ENCODE data around the gene ASAH2.

- TF ChIP-seq RAD21 (CRISPR knock-in tag; IDR thresholded peaks at IDR 0.05) (no peak), TRIM24 (CRISPR knock-in tag; IDR thresholded peaks at IDR 0.05) (no peak), HCFC1 (IDR thresholded peaks at IDR 0.05; ENCODE audit: low read depth, low read length) (no peak), MED1 (CRISPR knock-in tag; IDR thresholded peaks at IDR 0.05) (no peak), CTCF (CRISPR knock-in tag; IDR thresholded peaks at IDR 0.05) (no peak), EP300 (IDR thresholded peaks at IDR 0.05; ENCODE audit: low read depth in 2 of 2, low read length in 2 of 2) (no peak), EP300 (CRISPR knock-in tag; IDR thresholded peaks at IDR 0.05; ENCODE audit: borderline replicate concordance) (no peak), SETDB1 (CRISPR knock-in tag; IDR thresholded peaks at IDR 0.05; ENCODE audit: borderline replicate concordance) (no peak), UBTF (CRISPR knock-in tag; IDR thresholded peaks at IDR 0.05) (no peak)
These were observed 34.4 kb downstream of the ASAH2 start for GRCh38 chr10:50216894-50217293.

Data from HepG2 (cell line).